PC-9 (cell line): Measurements from ENCODE around the gene ATG4D. TPM values are rescaled to one million over a fixed set of nuclear protein-coding genes. Genes with fewer than 3 reads are reported as not detected.

Source experiments
- BruUV-seq: library from RNA; stranded (reverse); fragments of 400-500 nt; replicated peaks from 2 replicates; lab custom pipeline; 2021; lab: Mats Ljungman, UMichigan
- CTCF ChIA-PET: fragments of 300-600 bp; sonication (Branson Sonifier 250); formaldehyde crosslinking; loops from one replicate; lab custom pipeline; 2022; ENCODE audit warnings: antibody characterized with exemption; lab: Charles Lee
- POLR2A ChIA-PET: fragments of 300-600 bp; sonication (Branson Sonifier 250); formaldehyde crosslinking; loops from one replicate; lab custom pipeline; 2022; ENCODE audit warnings: antibody characterized with exemption; ENCODE audit not compliant: unreplicated experiment; lab: Charles Lee
- DNase-seq, 2 experiments: peaks; one replicate each; pipeline versions ENCODE4 v3.0.0 to v3.0.0-alpha.2; 2015 to 2022; ENCODE audit warnings: mixed read lengths in 1 of 2
- H2AFZ ChIP-seq: fragments of 200-600 bp; sonication (generic); 2 replicates; pipeline ENCODE4 v1.8.1; 2017; ENCODE audit warnings: antibody characterized with exemption
- H3F3A ChIP-seq: fragments of 200-600 bp; sonication (generic); 2 replicates; pipeline ENCODE4 v1.8.1; 2017; ENCODE audit warnings: antibody characterized with exemption, mild to moderate bottlenecking, low read depth; ENCODE audit not compliant: insufficient read depth
- H3K27ac ChIP-seq: fragments of 200-600 bp; sonication (generic); 2 replicates; pipeline ENCODE4 v1.6.1; 2016; ENCODE audit warnings: mixed run types
- H3K27me3 ChIP-seq: fragments of 200-600 bp; sonication (generic); 2 replicates; pipeline ENCODE4 v1.6.1; 2016; ENCODE audit warnings: low read depth, mixed run types; ENCODE audit not compliant: insufficient read depth
- H3K36me3 ChIP-seq: fragments of 200-600 bp; sonication (generic); 2 replicates; pipeline ENCODE4 v1.6.1; 2016; ENCODE audit warnings: low read depth, mixed run types
- H3K4me1 ChIP-seq: fragments of 200-600 bp; sonication (generic); replicated peaks from 2 replicates; pipeline ENCODE4 v1.6.1; 2016; ENCODE audit warnings: mixed run types; ENCODE audit not compliant: insufficient read depth
- H3K4me2 ChIP-seq: fragments of 200-600 bp; sonication (generic); 2 replicates; pipeline ENCODE4 v1.6.1; 2017; ENCODE audit warnings: mixed run types
- H3K4me3 ChIP-seq: fragments of 200-600 bp; sonication (generic); 2 replicates; pipeline ENCODE4 v1.6.1; 2016; ENCODE audit warnings: mixed run types
- H3K79me2 ChIP-seq: fragments of 200-600 bp; sonication (generic); 2 replicates; pipeline ENCODE4 v1.6.1; 2017; ENCODE audit warnings: low read depth, mixed run types
- H3K9me2 ChIP-seq: fragments of 200-600 bp; sonication (generic); 2 replicates; pipeline ENCODE4 v1.8.1; 2017; ENCODE audit warnings: mild to moderate bottlenecking; ENCODE audit not compliant: insufficient read depth
- H3K9me3 ChIP-seq: fragments of 200-600 bp; sonication (generic); 2 replicates; pipeline ENCODE4 v1.8.1; 2016; ENCODE audit warnings: low read depth; ENCODE audit not compliant: insufficient read depth
- H4K20me1 ChIP-seq: fragments of 200-600 bp; sonication (generic); 2 replicates; pipeline ENCODE4 v1.8.1; 2017; ENCODE audit not compliant: insufficient read depth
- CTCF ChIP-seq: fragments of 200-600 bp; sonication (generic); conservative IDR thresholded peaks from 2 replicates; pipeline ENCODE4 v1.6.1; 2017; ENCODE audit warnings: mixed run types, antibody characterized with exemption, mild to moderate bottlenecking, moderate library complexity
- EZH2 ChIP-seq: fragments of 200-600 bp; sonication (generic); IDR thresholded peaks from 2 replicates; pipeline ENCODE4 v1.8.0; 2017; ENCODE audit warnings: antibody characterized with exemption, low read depth
- intact Hi-C: fragments of 100-400 bp; cut with micrococcal nuclease; formaldehyde crosslinking; loops from one replicate; pipeline ENCODE4 v1.10.0; 2022; ENCODE audit not compliant: unreplicated experiment
- total RNA-seq: library from RNA; stranded (reverse); gene quantifications from 2 replicates; pipeline ENCODE4 v1.2.3, GENCODE V29; 2021

The ATG4D gene
- total RNA-seq, 1 experiment from 2014 or later = 40.2 TPM

- H3K4me3 ChIP-seq = no peak overlapping the region
- H3K79me2 ChIP-seq = no peaks in the 10 kb centered on the region
- H2AFZ ChIP-seq = no peak overlapping the region
- H3K27me3 ChIP-seq = no peaks in the 10 kb centered on the region
- intact Hi-C loops = no loop called here
- peaks cover 44% of the 10 kb centered on the region for H3F3A ChIP-seq
- H4K20me1 ChIP-seq = no peaks in the 10 kb centered on the region; the same call in none of the 2 replicates
- no peaks in the 10 kb centered on the region for H3K9me3 ChIP-seq
- DNase-seq = no peak
- no TSS peak for BruUV-seq
- no peak overlapping the region for H3K4me2 ChIP-seq
- ChIA-PET CTCF (no interaction called here), POLR2A (no interaction called here)
- no peaks in the 10 kb centered on the region for H3K4me1 ChIP-seq
- no peak overlapping the region for H3K27ac ChIP-seq
- H3K36me3 ChIP-seq = peaks cover 17% of the 10 kb centered on the region
- no peaks in the 10 kb centered on the region for H3K9me2 ChIP-seq
- TF ChIP-seq EZH2 = no peak
- no peak for TF ChIP-seq CTCF
These were observed 10.3 kb downstream of the ATG4D start for GRCh38 chr19:10553943-10554381.

GRCh38 chr19:10554760-10555609 lies 11.3 kb downstream of the ATG4D start:
- DNase-seq = no peak
- intact Hi-C loops = no loop called here
- TF ChIP-seq CTCF = no peak
- TF ChIP-seq EZH2 = no peak
- H4K20me1 ChIP-seq = no peaks in the 10 kb centered on the region; the same call in none of the 2 replicates
- no peak overlapping the region for H3K4me3 ChIP-seq
- no peaks in the 10 kb centered on the region for H3K79me2 ChIP-seq
- H3K9me3 ChIP-seq = no peaks in the 10 kb centered on the region
- peaks cover 17% of the 10 kb centered on the region for H3K36me3 ChIP-seq
- no peak overlapping the region for H3K4me2 ChIP-seq
- no peak overlapping the region for H3K27ac ChIP-seq
- H3K9me2 ChIP-seq = no peaks in the 10 kb centered on the region
- CTCF ChIA-PET = no interaction called here
- no peaks in the 10 kb centered on the region for H3K27me3 ChIP-seq
- no TSS peak for BruUV-seq
- POLR2A ChIA-PET = no interaction called here
- H2AFZ ChIP-seq = no peak overlapping the region
- no peaks in the 10 kb centered on the region for H3K4me1 ChIP-seq
- peaks cover 47% of the 10 kb centered on the region for H3F3A ChIP-seq

- H3K27ac ChIP-seq = no peak overlapping the region
- POLR2A ChIA-PET = no interaction called here
- no peaks in the 10 kb centered on the region for H3K79me2 ChIP-seq
- CTCF ChIA-PET = no interaction called here
- TF ChIP-seq EZH2 (no peak), CTCF (no peak)
- no peaks in the 10 kb centered on the region; the same call in none of the 2 replicates for H4K20me1 ChIP-seq
- peaks cover 20% of the 10 kb centered on the region for H3K36me3 ChIP-seq
- no peaks in the 10 kb centered on the region for H3K9me2 ChIP-seq
- BruUV-seq = no TSS peak
- H2AFZ ChIP-seq = no peak overlapping the region
- DNase-seq = no peak
- H3K27me3 ChIP-seq = no peaks in the 10 kb centered on the region
- H3F3A ChIP-seq = peaks cover 46% of the 10 kb centered on the region
- H3K4me1 ChIP-seq = no peaks in the 10 kb centered on the region
- intact Hi-C loops = no loop called here
- H3K4me2 ChIP-seq = no peak overlapping the region
- no peak overlapping the region for H3K4me3 ChIP-seq
- no peaks in the 10 kb centered on the region for H3K9me3 ChIP-seq
These were observed 11.9 kb downstream of the ATG4D start for GRCh38 chr19:10555610-10555973.
